GM13977 (cell line): Measurements from ENCODE around the gene LIME1.
"Not testable (repeated sequence)": the region's sequence is repeated elsewhere in the genome, so short reads cannot be mapped to it uniquely, and the experiment has no call there.

Experiments used
- DNase-seq: peaks from one replicate; pipeline ENCODE4 v3.0.0; 2012; ENCODE audit warnings: low spot score
- in situ Hi-C: fragments of 300-500 bp; cut with MboI; formaldehyde crosslinking; loops from one replicate; pipeline ENCODE4 v1.12.0; 2022; ENCODE audit warnings: low sequenced_read_pairs, low pct_unique_long_range_greater_than_20kb, mixed read lengths, inconsistent platforms; ENCODE audit not compliant: unreplicated experiment
- TF ChIP-seq, protein P1 (sequence below): IDR thresholded peaks from 2 replicates; pipeline ENCODE4 v1.5.1; 2012; ENCODE audit warnings: mild to moderate bottlenecking, control low read depth; ENCODE audit not compliant: insufficient read depth; ENCODE audit errors: extremely low read depth, missing control alignments

Gene LIME1

DNA sequence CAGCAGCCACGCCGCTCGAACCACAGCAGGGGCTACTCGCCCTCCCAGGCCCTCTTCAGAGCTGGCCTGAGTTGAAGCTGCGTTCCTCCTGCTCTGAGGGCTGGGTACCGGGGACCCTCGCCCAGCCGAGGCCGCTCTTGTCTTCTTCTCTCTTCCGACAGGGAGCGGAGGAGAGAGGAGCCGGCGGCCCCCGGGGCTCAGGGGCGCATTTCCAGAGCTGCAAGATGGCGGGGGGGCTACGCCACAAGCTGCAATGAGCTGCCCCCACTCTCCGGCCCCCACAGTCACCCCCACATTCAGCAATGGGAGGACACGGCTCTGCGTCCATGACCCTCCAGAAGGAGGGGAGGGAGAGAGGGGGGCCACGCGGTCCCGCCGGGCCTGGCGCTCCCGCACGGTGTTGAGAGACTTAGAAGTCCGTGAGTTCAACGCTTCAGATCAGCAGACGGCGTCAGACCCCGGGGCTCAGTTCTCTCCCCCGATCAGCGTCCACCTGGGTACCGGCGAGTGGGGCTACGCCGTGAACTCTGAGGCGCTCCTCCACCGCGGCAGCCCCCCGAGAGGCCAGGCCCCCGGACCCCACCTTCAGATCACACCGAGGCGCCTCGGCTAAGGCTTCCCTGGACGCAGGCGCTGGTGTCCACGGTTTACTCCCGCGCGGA, 34.7 kb downstream of the LIME1 start:
- in situ Hi-C loops, result no loop called here
- TF ChIP-seq, protein P1, sequence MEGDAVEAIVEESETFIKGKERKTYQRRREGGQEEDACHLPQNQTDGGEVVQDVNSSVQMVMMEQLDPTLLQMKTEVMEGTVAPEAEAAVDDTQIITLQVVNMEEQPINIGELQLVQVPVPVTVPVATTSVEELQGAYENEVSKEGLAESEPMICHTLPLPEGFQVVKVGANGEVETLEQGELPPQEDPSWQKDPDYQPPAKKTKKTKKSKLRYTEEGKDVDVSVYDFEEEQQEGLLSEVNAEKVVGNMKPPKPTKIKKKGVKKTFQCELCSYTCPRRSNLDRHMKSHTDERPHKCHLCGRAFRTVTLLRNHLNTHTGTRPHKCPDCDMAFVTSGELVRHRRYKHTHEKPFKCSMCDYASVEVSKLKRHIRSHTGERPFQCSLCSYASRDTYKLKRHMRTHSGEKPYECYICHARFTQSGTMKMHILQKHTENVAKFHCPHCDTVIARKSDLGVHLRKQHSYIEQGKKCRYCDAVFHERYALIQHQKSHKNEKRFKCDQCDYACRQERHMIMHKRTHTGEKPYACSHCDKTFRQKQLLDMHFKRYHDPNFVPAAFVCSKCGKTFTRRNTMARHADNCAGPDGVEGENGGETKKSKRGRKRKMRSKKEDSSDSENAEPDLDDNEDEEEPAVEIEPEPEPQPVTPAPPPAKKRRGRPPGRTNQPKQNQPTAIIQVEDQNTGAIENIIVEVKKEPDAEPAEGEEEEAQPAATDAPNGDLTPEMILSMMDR, result no peak
- DNase-seq, result no peak

DNA sequence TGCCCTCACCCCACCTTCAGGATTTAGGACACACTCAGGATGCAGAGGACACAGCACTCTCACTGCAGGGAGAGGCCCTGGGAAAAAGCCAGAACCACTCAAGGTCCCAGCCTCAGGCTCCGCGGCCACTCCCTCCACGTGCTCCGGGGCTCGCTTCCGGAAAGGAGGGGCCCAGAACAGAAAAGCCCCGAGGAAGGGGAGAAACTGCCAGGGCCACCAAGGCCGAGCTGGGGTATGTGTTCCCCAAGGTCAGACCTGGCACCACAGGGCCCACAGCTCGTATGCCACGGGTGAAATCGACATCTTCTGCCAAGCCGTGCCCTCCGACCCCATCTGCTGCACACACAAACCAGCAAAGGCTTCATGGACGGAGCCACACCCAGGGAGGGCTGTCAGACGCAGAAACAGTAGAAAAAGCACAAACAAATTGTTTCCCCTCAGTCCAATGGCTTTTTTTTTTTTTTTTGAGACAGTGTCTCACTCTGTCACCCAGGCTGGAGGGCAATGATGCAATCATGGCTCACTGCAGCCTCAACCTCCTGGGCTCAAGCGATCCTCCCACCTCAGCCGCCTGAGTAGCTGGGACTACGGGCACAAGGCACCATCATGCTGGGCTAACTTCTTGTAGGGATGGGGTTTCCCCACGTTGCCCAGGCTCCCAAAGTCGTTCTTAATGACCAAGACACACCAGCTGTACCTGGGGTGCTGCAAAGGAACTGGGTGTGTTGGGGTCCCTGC, 36.5 kb downstream of the LIME1 start:
- in situ Hi-C loops, result no loop called here
- TF ChIP-seq, protein P1, result no peak
- no peak for DNase-seq

DNA sequence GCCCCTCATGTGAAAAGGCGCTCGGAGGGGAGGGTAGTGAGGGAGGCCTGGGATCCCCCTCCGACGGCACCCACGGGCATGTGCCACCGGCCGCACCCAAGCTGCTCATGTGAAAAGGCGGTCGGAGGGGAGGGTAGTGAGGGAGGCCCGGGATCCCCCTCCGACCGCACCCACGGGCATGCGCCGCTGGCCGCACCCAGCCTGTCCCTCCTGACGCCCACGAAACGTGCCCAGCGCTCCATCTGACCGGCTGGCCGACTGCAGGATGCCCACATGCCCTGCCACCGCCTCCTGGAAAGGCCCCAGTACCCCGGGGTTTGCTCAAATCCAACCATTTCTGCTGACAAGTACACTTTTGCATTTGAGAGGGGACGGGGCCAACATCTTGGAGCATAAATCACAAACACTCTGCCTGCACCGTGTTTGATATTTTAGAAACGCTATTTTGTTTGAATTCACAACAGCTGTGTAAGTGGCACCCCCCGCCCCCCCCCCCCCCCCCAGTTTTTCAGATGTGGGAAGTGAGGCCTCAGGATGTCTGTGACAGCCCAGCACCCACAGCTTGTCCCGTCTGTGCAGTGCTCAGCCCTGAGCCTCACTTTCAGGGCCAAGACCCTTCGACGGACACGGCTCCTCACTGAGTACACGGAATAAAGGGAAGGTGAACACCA, 37.2 kb downstream of the LIME1 start:
- in situ Hi-C loops, result no loop called here
- TF ChIP-seq, protein P1, result no peak
- DNase-seq, result no peak

- DNase-seq, result no peak
- in situ Hi-C loops, result no loop called here
- TF ChIP-seq, protein P1, result no peak
These were observed 37.8 kb downstream of the LIME1 start for GRCh38 chr20:63774306-63774705.

- in situ Hi-C loops, result no loop called here
- DNase-seq, result no peak
- TF ChIP-seq, protein P1, result peak; percentile 43
These were observed 38.9 kb downstream of the LIME1 start for GRCh38 chr20:63775096-63775978.

- in situ Hi-C loops, DNase-seq: not testable (repeated sequence)
These were observed 40.4 kb downstream of the LIME1 start for GRCh38 chr20:63776875-63777274.
